Measurements from ENCODE around the gene PLEKHG7.

PLEKHG7 gene

DNA sequence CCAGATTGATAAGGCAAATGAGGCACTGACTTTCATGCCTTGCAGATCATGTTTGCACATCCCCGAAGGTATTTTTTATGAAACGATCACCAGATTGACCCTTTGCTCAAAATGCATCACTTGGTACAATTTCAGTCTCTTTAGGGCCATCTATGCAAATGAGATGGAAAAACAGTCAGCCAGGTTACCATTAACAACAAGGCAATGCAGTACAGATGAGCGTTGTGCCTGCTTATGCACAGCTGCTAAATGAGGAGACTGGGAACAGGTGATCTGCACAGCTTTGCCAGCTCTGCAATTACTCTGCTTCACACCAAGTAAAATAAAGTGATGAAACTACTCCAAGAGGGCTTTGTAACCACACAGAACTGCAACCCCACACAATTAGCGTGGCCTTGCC lies 26.1 kb upstream of the PLEKHG7 start:
- no peak overlapping the region for H3K27ac Mint-ChIP-seq
- intact Hi-C loops (cut with micrococcal nuclease) = no loop called here

DNA sequence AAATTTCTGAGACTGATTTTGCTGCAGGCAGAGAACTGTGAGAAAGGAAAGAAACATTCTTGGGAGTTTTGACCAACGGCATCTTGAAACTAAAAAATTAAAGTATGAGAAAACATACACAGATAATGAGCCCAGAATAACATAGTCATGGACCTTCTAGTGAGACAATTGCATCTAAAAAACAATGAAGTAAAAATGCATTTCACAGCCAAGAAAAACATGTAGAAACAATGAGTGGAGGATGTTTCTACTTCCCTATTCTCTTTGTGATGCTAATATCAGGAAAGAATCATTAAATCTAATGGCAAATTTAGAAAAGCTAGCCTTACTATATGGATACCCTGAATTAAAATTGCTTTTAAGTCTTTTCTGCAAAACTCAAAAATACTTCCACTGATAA lies 12.2 kb upstream of the PLEKHG7 start:
- H3K4me1 Mint-ChIP-seq (ENCODE audit: low read depth) = no peaks in the 10 kb centered on the region
- H3K36me3 Mint-ChIP-seq (ENCODE audit: low read depth) = no peaks in the 10 kb centered on the region

More for the DNA sequence above, 26.1 kb upstream of the PLEKHG7 start:
- no peaks in the 10 kb centered on the region for H3K27me3 Mint-ChIP-seq
- no peaks in the 10 kb centered on the region for H3K4me1 Mint-ChIP-seq (ENCODE audit: low read depth)
- no peak overlapping the region for H3K4me3 Mint-ChIP-seq
- H3K9me3 Mint-ChIP-seq = no peaks in the 10 kb centered on the region
- H3K36me3 Mint-ChIP-seq (ENCODE audit: low read depth) = no peaks in the 10 kb centered on the region

GRCh38 chr12:92695056-92695455 lies 7.7 kb upstream of the PLEKHG7 start:
- H3K9me3 Mint-ChIP-seq = peaks cover 38% of the 10 kb centered on the region
- no peak overlapping the region for H3K4me3 Mint-ChIP-seq
- intact Hi-C loops (cut with micrococcal nuclease) = no loop called here

More for the DNA sequence above, 12.2 kb upstream of the PLEKHG7 start:
- no peak overlapping the region for H3K27ac Mint-ChIP-seq
- peaks cover 22% of the 10 kb centered on the region for H3K9me3 Mint-ChIP-seq
- no peaks in the 10 kb centered on the region for H3K27me3 Mint-ChIP-seq
- no peak overlapping the region for H3K4me3 Mint-ChIP-seq
- intact Hi-C loops (cut with micrococcal nuclease) = no loop called here

DNA sequence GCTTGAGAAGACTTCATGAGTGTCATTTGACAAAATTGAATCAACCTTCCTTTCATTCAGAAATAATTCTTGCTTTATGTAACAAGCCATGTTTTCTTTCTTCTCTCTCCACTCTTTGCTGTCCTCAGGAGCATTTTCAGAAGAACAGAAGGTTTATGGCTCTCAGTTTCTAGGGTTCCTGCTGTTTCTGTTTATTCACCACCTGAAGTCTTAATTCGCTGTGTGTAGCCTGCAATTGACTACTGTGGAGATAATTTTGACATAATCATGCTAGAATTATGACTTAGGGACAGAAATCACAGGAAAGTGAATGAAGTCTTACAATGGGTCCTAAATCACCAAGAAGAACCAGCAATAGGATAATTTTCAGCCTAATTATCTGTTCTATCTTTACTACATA lies 7.2 kb upstream of the PLEKHG7 start:
- H3K36me3 Mint-ChIP-seq (ENCODE audit: low read depth) = no peaks in the 10 kb centered on the region
- H3K27ac Mint-ChIP-seq = no peak overlapping the region
- H3K4me1 Mint-ChIP-seq (ENCODE audit: low read depth) = no peaks in the 10 kb centered on the region
- intact Hi-C loops (cut with micrococcal nuclease) = no loop called here
- no peaks in the 10 kb centered on the region for H3K27me3 Mint-ChIP-seq
- H3K4me3 Mint-ChIP-seq = no peak overlapping the region
- peaks cover 38% of the 10 kb centered on the region for H3K9me3 Mint-ChIP-seq

More at GRCh38 chr12:92695056-92695455, 7.7 kb upstream of the PLEKHG7 start:
- Mint-ChIP-seq H3K27me3 (no peaks in the 10 kb centered on the region), H3K36me3 (ENCODE audit: low read depth) (no peaks in the 10 kb centered on the region), H3K4me1 (ENCODE audit: low read depth) (no peaks in the 10 kb centered on the region), H3K27ac (no peak overlapping the region)

DNA sequence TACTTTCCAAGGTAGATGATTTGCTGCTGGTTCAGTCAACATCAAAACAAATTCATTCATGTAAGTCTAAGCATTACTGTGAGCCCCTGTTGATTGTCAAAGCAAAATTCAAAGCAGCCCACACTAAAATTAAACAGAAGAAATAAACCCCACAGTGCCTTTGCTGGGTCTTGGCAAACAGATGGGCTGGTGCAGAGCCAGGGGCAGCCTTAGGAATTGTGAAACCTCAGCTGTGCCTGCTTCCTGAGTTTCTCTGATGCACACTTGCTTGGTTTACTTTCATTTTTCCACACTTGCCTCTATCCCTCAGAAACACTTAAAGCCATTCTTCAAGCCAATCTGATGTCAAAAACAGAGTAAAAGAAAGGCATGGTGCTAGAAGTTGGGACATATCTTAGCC lies 6.6 kb upstream of the PLEKHG7 start:
- Mint-ChIP-seq H3K9me3 (peaks cover 38% of the 10 kb centered on the region), H3K36me3 (ENCODE audit: low read depth) (no peaks in the 10 kb centered on the region), H3K4me3 (no peak overlapping the region), H3K27me3 (no peaks in the 10 kb centered on the region), H3K4me1 (ENCODE audit: low read depth) (no peaks in the 10 kb centered on the region), H3K27ac (no peak overlapping the region)
- intact Hi-C loops (cut with micrococcal nuclease) = no loop called here

DNA sequence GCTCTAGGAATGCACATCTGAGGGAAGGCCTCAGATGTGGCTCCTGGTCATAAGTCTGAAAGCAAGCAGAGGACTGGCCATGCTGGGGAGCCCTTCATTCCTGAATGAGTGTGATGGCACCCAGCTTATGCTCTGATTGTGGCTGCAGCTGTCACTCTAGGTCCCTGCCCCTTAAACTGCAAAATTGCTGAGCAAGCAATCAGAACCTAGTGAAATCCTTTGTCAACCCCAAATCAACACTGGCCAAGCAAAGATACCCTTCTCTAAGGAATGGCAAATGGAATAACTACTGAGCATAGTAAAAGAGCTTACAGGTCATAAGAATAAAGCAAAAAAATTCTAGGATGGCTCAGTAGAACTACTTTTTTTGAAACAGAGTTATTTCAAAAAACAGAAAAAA lies 4.3 kb upstream of the PLEKHG7 start:
- intact Hi-C loops (cut with micrococcal nuclease) = no loop called here
- no peak overlapping the region for H3K4me3 Mint-ChIP-seq
- H3K9me3 Mint-ChIP-seq = peaks cover 25% of the 10 kb centered on the region
- H3K27me3 Mint-ChIP-seq = no peaks in the 10 kb centered on the region
- no peak overlapping the region for H3K27ac Mint-ChIP-seq
- H3K36me3 Mint-ChIP-seq (ENCODE audit: low read depth) = no peaks in the 10 kb centered on the region
- H3K4me1 Mint-ChIP-seq (ENCODE audit: low read depth) = no peaks in the 10 kb centered on the region

GRCh38 chr12:92701441-92701840 lies 1.3 kb upstream of the PLEKHG7 start:
- no peaks in the 10 kb centered on the region for H3K4me1 Mint-ChIP-seq (ENCODE audit: low read depth)
- no peaks in the 10 kb centered on the region for H3K27me3 Mint-ChIP-seq
- H3K9me3 Mint-ChIP-seq = peaks cover 16% of the 10 kb centered on the region
- H3K4me3 Mint-ChIP-seq = no peak overlapping the region
- intact Hi-C loops (cut with micrococcal nuclease) = no loop called here
- no peak overlapping the region for H3K27ac Mint-ChIP-seq
- H3K36me3 Mint-ChIP-seq (ENCODE audit: low read depth) = no peaks in the 10 kb centered on the region

- intact Hi-C loops (cut with micrococcal nuclease) = no loop called here
- Mint-ChIP-seq H3K4me3 (no peak overlapping the region), H3K27ac (no peak overlapping the region)
These were observed 997 bp downstream of the PLEKHG7 start for GRCh38 chr12:92703786-92704185.

GRCh38 chr12:92706594-92706993 lies 3.8 kb downstream of the PLEKHG7 start:
- H3K9me3 Mint-ChIP-seq = peaks cover 8% of the 10 kb centered on the region
- no peaks in the 10 kb centered on the region for H3K4me1 Mint-ChIP-seq (ENCODE audit: low read depth)
- H3K36me3 Mint-ChIP-seq (ENCODE audit: low read depth) = no peaks in the 10 kb centered on the region
- H3K4me3 Mint-ChIP-seq = no peak overlapping the region
- H3K27ac Mint-ChIP-seq = no peak overlapping the region
- intact Hi-C loops (cut with micrococcal nuclease) = no loop called here
- no peaks in the 10 kb centered on the region for H3K27me3 Mint-ChIP-seq

More at GRCh38 chr12:92703786-92704185, 997 bp downstream of the PLEKHG7 start:
- Mint-ChIP-seq H3K36me3 (ENCODE audit: low read depth) (no peaks in the 10 kb centered on the region), H3K27me3 (no peaks in the 10 kb centered on the region), H3K9me3 (no peaks in the 10 kb centered on the region), H3K4me1 (ENCODE audit: low read depth) (no peaks in the 10 kb centered on the region)

DNA sequence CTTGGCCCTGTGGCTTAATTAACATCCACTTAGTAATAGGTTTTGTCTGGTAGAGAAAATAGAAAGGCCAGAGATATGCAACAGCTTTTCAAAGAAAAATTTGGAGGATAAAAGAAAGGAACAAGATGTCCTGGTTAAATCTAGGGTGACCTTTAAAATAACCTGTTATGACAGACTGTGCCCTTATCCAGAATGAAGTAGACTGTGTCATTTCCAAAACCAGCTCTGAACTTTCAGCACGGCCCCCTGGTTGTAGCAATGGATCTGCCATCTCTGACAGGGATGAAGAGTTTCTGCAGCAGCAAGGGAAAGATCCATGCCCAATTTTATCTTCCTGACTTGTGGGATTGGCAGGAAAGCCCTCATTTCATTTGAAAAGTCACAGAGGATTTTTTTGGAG lies 5.1 kb downstream of the PLEKHG7 start:
- H3K27ac Mint-ChIP-seq = no peak overlapping the region
- intact Hi-C loops (cut with micrococcal nuclease) = no loop called here
- no peak overlapping the region for H3K4me3 Mint-ChIP-seq
- no peaks in the 10 kb centered on the region for H3K4me1 Mint-ChIP-seq (ENCODE audit: low read depth)
- H3K36me3 Mint-ChIP-seq (ENCODE audit: low read depth) = no peaks in the 10 kb centered on the region
- H3K9me3 Mint-ChIP-seq = peaks cover 8% of the 10 kb centered on the region
- H3K27me3 Mint-ChIP-seq = no peaks in the 10 kb centered on the region

DNA sequence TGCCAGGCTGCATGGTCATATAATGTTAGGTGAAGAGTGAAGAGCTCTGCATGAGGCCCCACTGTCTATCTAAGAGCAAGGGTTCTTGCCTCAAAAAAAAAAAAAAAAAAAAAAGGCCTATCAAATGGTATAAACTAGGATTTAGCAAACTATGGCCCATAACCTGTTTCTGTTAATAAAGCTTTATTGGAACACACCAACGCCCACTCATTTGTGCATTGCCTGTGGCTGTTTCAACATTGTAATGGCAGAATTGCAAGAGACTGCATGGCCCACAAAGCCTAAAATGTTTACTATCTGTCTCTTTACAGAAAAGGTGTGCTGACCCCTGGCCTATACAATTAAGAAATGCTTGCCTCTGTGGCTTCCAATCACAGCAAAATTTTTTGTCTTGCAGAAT lies 12.8 kb downstream of the PLEKHG7 start:
- Mint-ChIP-seq H3K36me3 (ENCODE audit: low read depth) (no peaks in the 10 kb centered on the region), H3K27ac (no peak overlapping the region), H3K4me3 (no peak overlapping the region), H3K27me3 (no peaks in the 10 kb centered on the region), H3K4me1 (ENCODE audit: low read depth) (no peaks in the 10 kb centered on the region), H3K9me3 (peaks cover 15% of the 10 kb centered on the region)
- intact Hi-C loops (cut with micrococcal nuclease) = no loop called here

DNA sequence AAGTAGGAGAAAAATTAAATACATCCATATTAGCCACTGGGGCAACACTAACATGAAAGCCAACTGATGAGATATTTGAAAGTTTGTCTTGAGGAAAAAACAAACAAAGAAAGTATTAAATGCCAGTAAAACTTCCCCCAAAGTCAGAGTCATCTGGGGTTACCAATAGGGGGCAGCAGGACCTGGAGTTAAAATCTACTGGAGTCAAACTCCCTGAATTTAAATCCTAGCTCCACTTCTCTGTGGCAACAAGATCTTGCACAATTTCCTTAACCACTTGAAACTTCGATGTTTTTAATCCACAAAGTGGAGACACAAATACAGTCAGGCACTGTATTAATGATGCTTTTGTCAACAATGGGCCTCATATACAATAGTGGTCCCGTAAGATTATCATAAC lies 14.4 kb downstream of the PLEKHG7 start:
- peaks cover 8% of the 10 kb centered on the region for H3K9me3 Mint-ChIP-seq
- H3K27ac Mint-ChIP-seq = no peak overlapping the region
- H3K4me1 Mint-ChIP-seq (ENCODE audit: low read depth) = no peaks in the 10 kb centered on the region
- H3K27me3 Mint-ChIP-seq = no peaks in the 10 kb centered on the region
- intact Hi-C loops (cut with micrococcal nuclease) = no loop called here
- no peak overlapping the region for H3K4me3 Mint-ChIP-seq
- no peaks in the 10 kb centered on the region for H3K36me3 Mint-ChIP-seq (ENCODE audit: low read depth)

DNA sequence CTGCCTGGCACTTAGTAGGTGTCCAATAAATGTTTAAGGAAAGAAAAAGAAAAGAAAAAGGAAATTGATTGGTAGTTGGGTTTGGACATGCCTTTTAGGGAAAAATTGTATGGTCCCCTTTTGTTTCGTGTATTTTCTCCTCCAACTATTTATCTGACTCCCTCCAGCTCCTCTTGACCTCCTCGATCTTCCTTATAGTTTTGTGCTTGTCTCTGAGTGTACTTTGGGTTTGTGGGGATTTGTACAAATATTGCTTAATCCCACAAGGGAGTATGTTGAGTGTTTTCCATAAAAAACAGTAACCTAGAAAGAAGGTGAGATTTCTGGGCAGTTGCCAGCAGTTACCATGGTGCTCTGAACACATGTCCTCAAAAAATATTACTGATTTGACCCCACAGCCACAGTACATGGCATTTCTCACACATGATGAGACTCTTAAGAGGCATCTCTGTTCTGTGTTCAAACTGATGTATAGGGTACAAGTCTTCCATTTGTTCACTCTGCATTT lies 15.7 kb downstream of the PLEKHG7 start:
- Mint-ChIP-seq H3K27me3 (no peaks in the 10 kb centered on the region), H3K4me3 (no peak overlapping the region), H3K27ac (no peak overlapping the region), H3K36me3 (ENCODE audit: low read depth) (no peaks in the 10 kb centered on the region), H3K9me3 (peaks cover 3% of the 10 kb centered on the region), H3K4me1 (ENCODE audit: low read depth) (no peaks in the 10 kb centered on the region)
- intact Hi-C loops (cut with micrococcal nuclease) = no loop called here

- intact Hi-C loops (cut with micrococcal nuclease) = no loop called here
- Mint-ChIP-seq H3K27me3 (no peaks in the 10 kb centered on the region), H3K4me1 (ENCODE audit: low read depth) (no peaks in the 10 kb centered on the region), H3K27ac (no peak overlapping the region), H3K36me3 (ENCODE audit: low read depth) (no peaks in the 10 kb centered on the region), H3K9me3 (peaks cover 5% of the 10 kb centered on the region), H3K4me3 (no peak overlapping the region)
These were observed 16.9 kb downstream of the PLEKHG7 start for GRCh38 chr12:92719674-92720073.

DNA sequence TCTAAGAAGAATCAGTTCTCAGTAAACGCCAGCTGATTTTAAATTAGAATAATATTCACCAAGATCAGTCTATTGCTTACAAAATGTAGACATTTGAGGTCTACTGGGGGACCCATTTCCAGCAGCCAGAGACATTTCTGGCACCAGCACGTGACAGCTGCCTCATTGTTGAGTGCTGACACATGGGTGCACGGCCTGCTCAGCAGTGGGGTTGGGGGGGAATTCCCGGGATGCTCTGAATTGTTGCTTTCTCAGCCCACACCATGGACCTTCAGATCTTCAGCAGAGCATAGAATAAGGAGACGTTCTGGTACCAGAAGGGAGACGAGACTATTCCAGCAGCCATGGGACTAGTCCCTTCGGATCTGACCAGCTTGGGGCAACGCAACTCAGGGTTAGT lies 18.3 kb downstream of the PLEKHG7 start:
- no peak overlapping the region for H3K27ac Mint-ChIP-seq
- intact Hi-C loops (cut with micrococcal nuclease) = no loop called here
- H3K4me1 Mint-ChIP-seq (ENCODE audit: low read depth) = no peaks in the 10 kb centered on the region
- H3K27me3 Mint-ChIP-seq = no peaks in the 10 kb centered on the region
- no peaks in the 10 kb centered on the region for H3K36me3 Mint-ChIP-seq (ENCODE audit: low read depth)
- peaks cover 14% of the 10 kb centered on the region for H3K9me3 Mint-ChIP-seq
- H3K4me3 Mint-ChIP-seq = no peak overlapping the region

All from dendritic cell treated with granulocyte-macrophage colony-stimulating factor and Interleukin-4, amounts not matched to agents 40 ng/mL and 50 ng/mL, for 4 days (primary cell).